Activated CD8-positive, alpha-beta memory T cell treated with anti-CD3 and anti-CD28 coated beads, Interleukin-2, amount 50 U/mL, for 48 hours (primary cell): Measurements from ENCODE around the gene RNF10.
"Not testable (repeated sequence)": the region's sequence is repeated elsewhere in the genome, so short reads cannot be mapped to it uniquely, and the experiment has no call there.

ENCODE experiments used
- DNase-seq: peaks from one replicate; pipeline ENCODE4 v3.0.0-alpha.2; 2020

RNF10 gene

GRCh38 chr12:120534203-120534702 is at the start of gene RNF10:
RNF10 (plus strand) TSS chr12:120534356; CDS start chr12:120534812, 456 bp downstream.
- DNase-seq = peak; percentile 85

DNA sequence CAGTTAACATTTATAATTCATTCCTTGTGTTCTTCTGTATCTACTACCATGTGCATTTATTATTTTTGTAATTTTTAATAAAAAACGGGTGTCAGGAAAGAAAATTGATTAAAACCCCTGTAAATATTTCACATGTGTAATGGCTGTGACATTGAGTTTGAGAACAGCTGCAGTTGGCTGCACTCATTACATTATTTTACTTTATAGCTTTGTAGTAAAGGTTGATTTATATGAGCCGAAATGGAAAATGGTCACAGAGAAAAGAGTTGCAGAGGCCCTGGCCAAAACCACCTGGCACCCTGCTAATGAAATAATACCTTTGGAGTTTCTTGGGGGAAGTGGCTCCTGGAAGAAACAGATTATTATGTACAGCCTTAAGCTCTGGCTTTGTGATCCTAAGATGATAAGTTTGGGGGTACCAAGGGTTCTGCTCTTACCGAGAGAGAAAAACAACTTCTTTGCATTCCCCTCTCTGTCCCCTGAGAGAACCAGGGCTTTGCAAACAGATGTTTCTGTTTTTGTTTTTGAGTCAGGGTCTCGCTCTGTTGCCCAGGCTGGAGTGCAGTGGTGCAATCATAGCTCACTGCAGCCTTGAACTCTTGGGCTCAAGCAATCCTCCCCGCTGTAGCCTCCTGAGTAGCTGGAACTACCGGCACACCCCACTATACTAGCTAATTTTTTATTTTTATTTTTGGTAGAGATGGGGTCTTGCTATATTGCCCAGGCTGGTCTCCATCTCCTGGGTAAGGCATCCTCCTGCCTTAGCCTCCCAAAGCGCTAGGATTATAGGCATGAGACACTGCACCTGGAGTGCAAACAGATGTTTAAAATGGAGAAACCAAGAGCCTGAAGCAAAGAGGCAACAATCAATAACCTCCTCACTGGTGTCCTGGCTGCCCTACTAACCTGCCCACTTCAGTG is 47.9 kb upstream of the RNF10 start:
- no peak for DNase-seq

GRCh38 chr12:120487552-120487951 is 46.6 kb upstream of the RNF10 start:
- not testable (repeated sequence) for DNase-seq

- no peak for DNase-seq
These were observed 46.0 kb upstream of the RNF10 start for GRCh38 chr12:120488057-120488640.

DNA sequence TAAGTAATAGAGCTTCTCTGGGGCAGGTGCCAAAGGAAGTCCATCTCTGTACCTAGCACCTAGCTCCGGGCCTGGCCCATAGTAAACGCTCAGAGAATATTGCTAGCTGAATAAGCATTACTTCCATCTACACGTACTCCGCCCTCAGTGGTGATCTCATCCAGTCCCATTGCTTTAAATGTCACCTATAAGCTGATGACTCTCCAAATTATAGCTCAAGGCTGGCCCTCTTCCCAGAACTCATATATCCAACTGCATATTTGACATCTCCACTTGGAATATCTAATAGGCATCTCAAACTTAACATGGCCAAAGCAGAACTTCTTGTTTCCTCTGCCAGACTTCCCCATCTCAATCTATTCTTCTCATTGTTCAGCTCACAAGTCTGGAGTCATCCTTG is 45.1 kb upstream of the RNF10 start:
- no peak for DNase-seq

GRCh38 chr12:120490325-120490724 is 43.8 kb upstream of the RNF10 start:
- no peak for DNase-seq

DNA sequence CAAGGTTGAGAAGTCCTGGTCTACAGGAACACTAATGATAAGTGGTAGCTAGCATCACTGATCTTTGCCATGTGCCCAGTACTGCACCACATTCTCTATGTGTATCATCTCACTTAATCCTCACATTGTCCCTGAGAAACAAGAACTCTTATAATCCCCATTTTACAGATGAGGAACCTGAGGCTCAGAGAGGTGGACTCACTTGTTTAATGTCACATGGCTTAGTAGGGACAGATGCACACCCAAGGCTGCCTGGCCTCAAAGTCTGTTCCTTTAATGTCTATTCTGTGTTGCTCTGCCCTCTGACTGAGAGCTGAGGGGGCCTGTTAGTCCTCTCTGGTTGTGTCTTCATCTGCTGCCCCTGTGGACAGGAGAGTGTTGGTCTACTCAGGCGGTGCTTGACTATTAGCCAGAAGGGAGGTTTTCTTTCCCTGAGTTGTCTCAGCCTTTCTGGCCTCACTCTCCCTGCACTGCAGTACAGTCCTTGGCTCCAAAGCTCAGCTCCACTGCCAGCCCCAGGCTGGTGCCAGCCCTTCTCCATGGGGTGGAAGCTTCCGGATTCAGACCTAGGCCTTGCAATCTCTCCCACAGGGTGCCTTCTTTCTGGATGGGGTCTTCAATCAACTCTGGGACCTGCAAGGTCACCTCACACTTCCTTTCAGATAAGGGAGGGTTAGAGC is 43.2 kb upstream of the RNF10 start:
- DNase-seq = no peak

- DNase-seq = no peak
These were observed 38.9 kb upstream of the RNF10 start for GRCh38 chr12:120495186-120495730.

- peak; percentile 99 for DNase-seq
These were observed 38.3 kb upstream of the RNF10 start, which contains the start of gene DYNLL1 for GRCh38 chr12:120495731-120496412. DYNLL1 (plus strand) TSS chr12:120496113; CDS start chr12:120496422, 309 bp downstream.

GRCh38 chr12:120496413-120497340 is 37.5 kb upstream of the RNF10 start:
- DNase-seq = peak; percentile 70

GRCh38 chr12:120497524-120498150 is 36.5 kb upstream of the RNF10 start:
- DNase-seq = no peak

GRCh38 chr12:120498870-120499515 is 35.2 kb upstream of the RNF10 start:
- no peak for DNase-seq

GRCh38 chr12:120500581-120500980 is 33.6 kb upstream of the RNF10 start:
- no peak for DNase-seq

DNA sequence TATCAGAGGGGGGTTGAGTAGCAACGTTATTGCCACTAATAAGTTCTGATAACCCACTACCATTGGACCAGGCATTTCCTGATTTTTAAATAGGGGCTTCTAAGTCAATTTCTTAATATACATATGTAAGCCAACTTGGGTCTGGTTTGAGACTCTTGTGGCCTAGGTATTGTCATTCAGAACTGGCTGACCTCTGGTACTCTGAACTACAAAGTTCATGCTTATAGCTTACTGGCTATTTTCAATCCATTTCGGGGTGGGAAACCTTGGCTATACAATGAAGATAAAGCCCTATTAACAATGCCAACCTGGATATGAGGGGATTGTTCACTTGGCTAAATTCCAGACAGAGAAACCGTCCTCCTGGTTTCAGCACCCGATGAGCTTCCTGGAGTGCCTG is 29.6 kb upstream of the RNF10 start:
- no peak for DNase-seq

DNA sequence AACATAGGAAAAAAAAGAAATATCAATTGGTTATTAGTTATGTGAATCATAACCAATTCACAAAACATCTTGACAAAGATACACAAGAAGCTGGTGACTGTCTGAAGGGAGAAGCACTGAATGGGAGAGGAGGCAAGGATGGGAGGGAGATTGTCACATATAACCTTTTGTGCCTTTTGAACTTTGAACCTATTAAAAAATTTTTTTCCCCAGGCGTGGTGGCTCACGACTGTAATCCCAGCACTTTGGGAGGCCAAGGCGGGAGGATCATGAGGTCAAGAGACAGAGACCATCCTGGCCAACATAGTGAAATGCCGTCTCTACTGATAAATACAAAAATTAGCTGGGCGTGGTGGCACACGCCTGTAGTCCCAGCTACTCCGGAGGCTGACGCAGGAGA is 25.6 kb upstream of the RNF10 start:
- no peak for DNase-seq

DNA sequence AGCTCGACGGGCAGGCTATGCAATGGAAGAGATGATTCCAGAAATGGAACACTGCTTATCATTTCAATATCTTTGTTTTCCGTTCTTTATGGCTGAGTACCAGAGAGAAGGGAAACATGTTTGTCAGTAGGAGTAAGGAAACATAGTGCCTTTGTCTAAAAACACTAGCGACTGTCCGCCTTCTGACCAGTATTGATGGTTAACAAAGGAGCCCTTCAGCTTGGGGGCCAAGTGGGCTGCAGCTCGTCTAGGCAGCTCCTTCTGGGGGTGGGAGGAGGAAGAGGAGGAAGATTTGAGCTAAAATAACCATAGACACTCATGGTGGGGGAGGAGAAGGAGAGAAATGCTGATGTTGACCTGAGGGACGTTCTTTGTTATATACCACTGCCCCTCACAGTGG is 20.2 kb upstream of the RNF10 start:
- DNase-seq = no peak

- no peak for DNase-seq
These were observed 18.7 kb upstream of the RNF10 start for GRCh38 chr12:120515496-120515895.

GRCh38 chr12:120519324-120519723 is 14.8 kb upstream of the RNF10 start:
- DNase-seq = not testable (repeated sequence)

GRCh38 chr12:120522568-120522967 is 11.6 kb upstream of the RNF10 start:
- DNase-seq = no peak

GRCh38 chr12:120528861-120529525 is 5.2 kb upstream of the RNF10 start, which contains the start of gene COQ5:
COQ5 (minus strand) TSS chr12:120529158; CDS start chr12:120529141, 17 bp downstream.
- peak; percentile 91 for DNase-seq
